HCT116 (cell line): Measurements from ENCODE around the gene SLC28A3.
A peak's percentile ranks its signal among the peaks of the same experiment; 100 is the strongest.

Source experiments
- EZH2phosphoT487 ChIP-seq: fragments of 200-600 bp; IDR thresholded peaks from 2 replicates; pipeline ENCODE4 v1.6.1; 2018; ENCODE audit warnings: antibody characterized with exemption, borderline replicate concordance
- POLR2AphosphoS5 ChIP-seq: IDR thresholded peaks from 2 replicates; pipeline ENCODE4 v1.6.1; 2011; ENCODE audit warnings: mild to moderate bottlenecking, low read depth, low read length, moderate library complexity
- YY1 ChIP-seq: IDR thresholded peaks from 2 replicates; pipeline ENCODE4 v1.6.1; 2011; ENCODE audit warnings: low read length, low read depth, moderate library complexity, mild to moderate bottlenecking; ENCODE audit not compliant: insufficient replicate concordance; ENCODE audit errors: extremely low read depth
- TF ChIP-seq, protein P1 (sequence below), 3 experiments: fragments of 200-600 bp in 1 of 3; sonication (generic) in 1 of 3; IDR thresholded peaks in 2 of 3; conservative IDR thresholded peaks in 1 of 3; 2 replicates each; pipeline ENCODE4 v1.5.1; 2012 to 2017; ENCODE audit warnings: low read depth in 2 of 3, low read length in 2 of 3, antibody characterized with exemption in 1 of 3, borderline replicate concordance in 1 of 3, control low read depth in 1 of 3, mild to moderate bottlenecking in 1 of 3, mixed read lengths in 1 of 3, mixed run types in 1 of 3, moderate library complexity in 1 of 3; ENCODE audit not compliant: insufficient read depth in 1 of 3

DNA sequence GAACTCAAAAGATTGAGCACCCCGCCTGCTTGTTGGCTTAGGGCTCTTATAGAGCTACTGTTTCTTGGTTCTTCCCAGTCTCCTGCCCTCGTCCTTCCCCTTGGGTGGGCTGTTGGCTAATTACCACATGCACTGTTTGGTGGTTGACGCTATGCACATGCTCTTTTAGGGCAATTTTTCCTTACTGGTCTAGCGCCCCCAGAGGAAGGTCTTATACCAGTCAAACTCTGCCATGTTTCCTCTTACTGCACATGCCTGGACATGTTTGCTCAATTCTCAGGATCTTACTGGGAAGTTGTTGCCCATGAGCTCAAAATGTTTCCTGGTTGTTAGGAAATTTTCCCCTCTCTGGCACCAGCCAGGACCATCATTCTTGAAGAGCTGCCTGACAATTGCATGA is 101.9 kb downstream of the SLC28A3 start:
- TF ChIP-seq, protein P1, sequence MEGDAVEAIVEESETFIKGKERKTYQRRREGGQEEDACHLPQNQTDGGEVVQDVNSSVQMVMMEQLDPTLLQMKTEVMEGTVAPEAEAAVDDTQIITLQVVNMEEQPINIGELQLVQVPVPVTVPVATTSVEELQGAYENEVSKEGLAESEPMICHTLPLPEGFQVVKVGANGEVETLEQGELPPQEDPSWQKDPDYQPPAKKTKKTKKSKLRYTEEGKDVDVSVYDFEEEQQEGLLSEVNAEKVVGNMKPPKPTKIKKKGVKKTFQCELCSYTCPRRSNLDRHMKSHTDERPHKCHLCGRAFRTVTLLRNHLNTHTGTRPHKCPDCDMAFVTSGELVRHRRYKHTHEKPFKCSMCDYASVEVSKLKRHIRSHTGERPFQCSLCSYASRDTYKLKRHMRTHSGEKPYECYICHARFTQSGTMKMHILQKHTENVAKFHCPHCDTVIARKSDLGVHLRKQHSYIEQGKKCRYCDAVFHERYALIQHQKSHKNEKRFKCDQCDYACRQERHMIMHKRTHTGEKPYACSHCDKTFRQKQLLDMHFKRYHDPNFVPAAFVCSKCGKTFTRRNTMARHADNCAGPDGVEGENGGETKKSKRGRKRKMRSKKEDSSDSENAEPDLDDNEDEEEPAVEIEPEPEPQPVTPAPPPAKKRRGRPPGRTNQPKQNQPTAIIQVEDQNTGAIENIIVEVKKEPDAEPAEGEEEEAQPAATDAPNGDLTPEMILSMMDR (IDR thresholded peaks at IDR 0.05 in 2 of 3, conservative IDR thresholded peaks at IDR 0.05 in 1 of 3; ENCODE audit: borderline replicate concordance in 1 of 3, insufficient read depth in 1 of 3, low read depth in 2 of 3, low read length in 2 of 3) = peak; percentile 18 to 75 (median 64); a peak in 5 of 6 replicates
- TF ChIP-seq YY1 = peak; percentile 44
- no peak for TF ChIP-seq POLR2AphosphoS5
- TF ChIP-seq EZH2phosphoT487 = no peak
